ENCODE results near the gene SLC6A9. TPM values are rescaled to one million over a fixed set of nuclear protein-coding genes. Genes with fewer than 3 reads are reported as not detected.

SLC6A9 gene
- total RNA-seq, 1 experiment from 2014 or later: 30.1 TPM

- WGBS (ENCODE audit: extremely low coverage, insufficient read length, low lambda C conversion rate): no CpG with 5 or more reads among the region's 13 CpGs
- Histone ChIP-seq H2AFZ (ENCODE audit: low read length) (no peak overlapping the region), H4K8ac (replicated peaks; ENCODE audit: insufficient read length, low read depth, low read length) (no peak overlapping the region), H3K23me2 (ENCODE audit: insufficient read length, low read depth, low read length, poor library complexity, severe bottlenecking) (peaks cover 14% of the 10 kb centered on the region), H3K14ac (ENCODE audit: insufficient read depth, low read length) (no peak overlapping the region; the same call in 1 of the 2 replicates), H3K56ac (ENCODE audit: insufficient read length, low read depth, low read length) (peak overlapping the region; percentile 30), H3K9ac (ENCODE audit: extremely low read depth, insufficient read length, low read length) (peak overlapping the region; percentile 39), H2AK5ac (ENCODE audit: insufficient read length, low read length) (no peak overlapping the region), H2BK120ac (ENCODE audit: low read depth, low read length, poor library complexity, severe bottlenecking) (no peak overlapping the region), H3K79me2 (ENCODE audit: insufficient read depth, low read length) (peaks cover 2% of the 10 kb centered on the region; the same call in 1 of the 2 replicates), H3K4me2 (ENCODE audit: insufficient read depth, insufficient read length, low read length) (peak overlapping the region; percentile 57), H3K4me1 (ENCODE audit: insufficient read depth, low read length) (peaks cover 8% of the 10 kb centered on the region; the same call in 1 of the 2 replicates), H2BK5ac (ENCODE audit: insufficient read length, low read length) (no peak overlapping the region), H2BK15ac (ENCODE audit: low read depth, low read length) (no peak overlapping the region), H4K20me1 (ENCODE audit: control insufficient read depth, insufficient read depth, insufficient read length) (no peaks in the 10 kb centered on the region), H2BK20ac (ENCODE audit: low read depth, low read length, poor library complexity, severe bottlenecking) (no peak overlapping the region), H2BK12ac (ENCODE audit: insufficient read length, low read depth, low read length) (no peak overlapping the region), H3K27me3 (ENCODE audit: insufficient read depth, low read length) (no peaks in the 10 kb centered on the region), H3K27ac (ENCODE audit: insufficient read length, low read depth, low read length) (no peak overlapping the region), H4K5ac (ENCODE audit: insufficient read length, low read depth, low read length) (no peak overlapping the region), H3K4ac (ENCODE audit: low read depth, low read length) (no peak overlapping the region), H3K18ac (ENCODE audit: insufficient read length, low read depth, low read length) (no peak overlapping the region), H4K91ac (ENCODE audit: insufficient read length, low read depth, low read length) (no peak overlapping the region), H3K9me3 (ENCODE audit: control insufficient read depth, low read depth, low read length) (no peaks in the 10 kb centered on the region), H3T11ph (ENCODE audit: low read length) (no peak overlapping the region), H3K23ac (ENCODE audit: insufficient read length, low read depth, low read length) (no peak overlapping the region), H3K79me1 (ENCODE audit: insufficient read depth, low read depth, low read length, poor library complexity, severe bottlenecking) (peaks cover 5% of the 10 kb centered on the region)
- Mint-ChIP-seq H3K4me1 (peaks cover 24 to 32% of the 10 kb centered on the region in 2 experiments), H3K36me3 (ENCODE audit: insufficient read depth in 1 of 3, low read depth in 3 of 3) (peaks cover 28 to 58% (median 57%) of the 10 kb centered on the region in 3 experiments; a peak in 6 of 7 replicates), H3K4me3 (peak overlapping the region; percentile 89 to 92), H3K27me3 (ENCODE audit: low read depth) (no peaks in the 10 kb centered on the region), H3K27ac (no peak overlapping the region; a peak in 1 of 7 replicates), H3K9me3 (no peaks in the 10 kb centered on the region; a peak in 1 of 5 replicates)
- DNase-seq: no peak
- no peak for TF ChIP-seq CTCF (conservative IDR thresholded peaks at IDR 0.05)
Observed at GRCh38 chr1:43980255-43981134, 50.8 kb downstream of the SLC6A9 start.

Data from H9 (cell line).